Esophagus mucosa (tissue), 1 donor: Measurements from ENCODE around the gene HDDC3. TPM values are rescaled to one million over a fixed set of nuclear protein-coding genes. Genes with fewer than 3 reads are reported as not detected.

ENCODE experiments used
- ATAC-seq: fragments of 200-7000 bp; cut with Tn5 transposase; one replicate; pipeline ENCODE4 v1.9.1; 2020
- total RNA-seq: library from RNA; stranded (reverse); gene quantifications from one replicate; pipeline ENCODE4 v1.2.4, GENCODE V29; 2023
- donor health status: DM: yes; HTN: yes; CAD: no.

HDDC3 gene
- total RNA-seq, 1 donor from 2014 or later = 10.6 TPM

DNA sequence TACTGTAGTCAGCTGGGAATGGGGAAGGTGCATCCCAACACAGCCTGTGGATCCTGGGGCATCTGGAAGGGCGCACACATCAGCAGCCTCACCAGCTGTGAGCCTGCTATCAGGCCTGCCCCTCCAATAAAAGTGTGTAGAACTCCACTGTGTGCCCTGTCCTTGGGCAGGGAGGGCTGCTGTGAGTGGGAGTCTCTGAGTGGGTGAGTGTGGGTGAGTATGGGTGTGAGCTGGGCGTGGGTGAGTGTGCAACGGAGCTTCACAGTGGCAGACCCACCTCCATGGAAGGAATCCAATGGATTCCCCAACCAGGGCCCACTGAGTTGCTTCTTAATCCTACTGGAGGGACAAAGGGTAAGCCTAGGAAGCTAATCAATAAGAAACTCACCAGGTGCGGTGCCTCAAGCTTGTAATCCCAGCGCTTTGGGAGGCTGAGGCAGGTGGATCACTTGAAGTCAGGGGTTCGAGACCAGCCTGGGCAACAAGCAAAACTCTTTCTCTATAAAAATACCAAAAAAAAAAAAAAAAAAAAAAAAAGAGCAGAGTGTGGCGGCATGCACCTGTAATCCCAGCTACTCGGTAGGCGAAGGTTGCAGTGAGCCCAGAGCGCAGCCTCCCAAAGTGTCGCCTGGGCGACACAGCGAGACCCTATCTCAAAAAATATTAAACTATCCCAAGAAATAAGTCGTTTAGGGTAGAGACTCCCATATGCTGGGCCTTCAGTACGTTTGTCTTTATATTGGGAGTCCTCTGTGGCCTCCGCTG, 21.8 kb upstream of the HDDC3 start:
- no peak for ATAC-seq

DNA sequence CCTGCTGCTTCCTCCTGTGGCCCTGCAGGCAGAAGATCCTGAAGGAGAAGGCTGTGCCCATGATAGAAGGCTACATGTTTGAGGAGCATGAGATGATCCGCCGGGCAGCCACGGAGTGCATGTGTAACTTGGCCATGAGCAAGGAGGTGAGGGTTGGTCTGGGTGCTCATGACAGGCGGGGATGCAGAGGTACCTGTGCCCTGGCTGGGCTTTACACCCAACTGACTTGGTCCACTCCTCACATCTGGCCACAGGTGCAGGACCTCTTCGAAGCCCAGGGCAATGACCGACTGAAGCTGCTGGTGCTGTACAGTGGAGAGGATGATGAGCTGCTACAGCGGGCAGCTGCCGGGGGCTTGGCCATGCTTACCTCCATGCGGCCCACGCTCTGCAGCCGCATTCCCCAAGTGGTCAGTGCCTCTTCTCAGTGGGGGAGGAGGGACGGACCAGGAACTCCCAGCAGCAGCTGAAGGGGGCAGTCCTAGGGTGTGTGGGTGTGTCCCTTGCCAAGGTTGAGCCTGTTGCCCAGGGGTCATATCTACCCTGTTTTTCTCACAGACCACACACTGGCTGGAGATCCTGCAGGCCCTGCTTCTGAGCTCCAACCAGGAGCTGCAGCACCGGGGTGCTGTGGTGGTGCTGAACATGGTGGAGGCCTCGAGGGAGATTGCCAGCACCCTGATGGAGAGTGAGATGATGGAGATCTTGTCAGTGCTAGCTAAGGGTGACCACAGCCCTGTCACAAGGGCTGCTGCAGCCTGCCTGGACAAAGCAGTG, 20.7 kb upstream of the HDDC3 start:
- ATAC-seq = no peak

DNA sequence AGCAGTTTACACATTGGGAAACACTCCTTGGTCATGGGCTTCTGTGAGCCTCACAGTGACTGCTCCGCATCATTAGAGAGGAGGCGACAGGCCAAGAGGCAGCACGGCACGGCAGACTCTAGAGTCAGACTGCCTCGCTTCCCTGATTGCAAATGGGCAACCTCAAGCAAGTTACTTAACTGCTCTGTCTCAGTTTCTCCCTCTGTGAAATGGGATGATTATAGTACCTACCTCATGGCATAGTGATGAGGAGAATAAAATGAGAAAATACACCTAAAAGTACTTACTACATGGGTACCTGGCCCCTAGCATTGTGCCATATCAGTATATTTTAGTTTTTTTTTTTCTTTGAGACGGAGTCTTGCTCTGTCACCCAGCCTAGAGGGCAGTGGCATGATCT, 18.3 kb upstream of the HDDC3 start:
- ATAC-seq = no peak

DNA sequence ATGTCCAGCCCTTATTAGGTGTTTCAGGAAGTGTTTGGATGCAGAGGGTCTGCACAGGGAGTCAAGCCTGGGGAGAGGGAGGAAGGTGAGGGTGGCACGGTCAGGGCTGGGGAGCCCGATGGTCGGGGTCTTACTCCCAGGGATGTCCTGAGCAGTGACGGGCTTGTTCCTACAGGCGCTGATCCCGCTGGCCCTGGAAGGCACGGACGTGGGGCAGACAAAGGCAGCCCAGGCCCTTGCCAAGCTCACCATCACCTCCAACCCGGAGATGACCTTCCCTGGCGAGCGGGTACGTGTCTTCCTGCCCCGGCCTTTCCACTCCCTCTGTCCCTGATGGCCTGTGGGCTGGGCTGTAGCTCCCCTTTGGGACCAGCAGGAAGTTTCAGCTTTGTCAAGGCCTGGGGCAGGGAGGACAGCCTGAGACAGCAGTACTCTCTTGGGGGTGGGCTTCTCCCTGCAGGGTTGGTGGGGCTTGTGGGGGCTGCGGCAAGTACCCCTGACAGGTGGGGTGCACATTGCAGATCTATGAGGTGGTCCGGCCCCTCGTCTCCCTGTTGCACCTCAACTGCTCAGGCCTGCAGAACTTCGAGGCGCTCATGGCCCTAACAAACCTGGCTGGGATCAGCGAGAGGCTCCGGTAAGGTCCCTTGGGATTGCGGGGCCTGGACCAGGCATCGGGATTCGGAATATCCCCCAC, 17.8 kb upstream of the HDDC3 start:
- ATAC-seq = no peak

DNA sequence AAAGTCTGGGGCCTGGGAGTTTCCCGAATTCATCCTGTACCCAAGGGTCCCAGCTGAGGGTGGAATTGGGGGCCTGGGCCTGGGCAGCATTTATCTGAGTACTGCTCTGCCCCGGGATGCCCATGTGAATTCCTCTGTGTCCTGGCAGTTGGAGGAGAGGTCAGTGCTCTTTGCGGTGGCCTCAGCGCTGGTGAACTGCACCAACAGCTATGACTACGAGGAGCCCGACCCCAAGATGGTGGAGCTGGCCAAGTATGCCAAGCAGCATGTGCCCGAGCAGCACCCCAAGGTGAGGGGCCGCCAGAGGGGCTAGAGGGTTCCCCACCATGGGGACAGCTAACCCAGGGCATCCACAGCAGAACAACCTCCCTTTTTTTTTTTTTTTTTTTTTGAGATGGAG, 16.2 kb upstream of the HDDC3 start:
- no peak for ATAC-seq

DNA sequence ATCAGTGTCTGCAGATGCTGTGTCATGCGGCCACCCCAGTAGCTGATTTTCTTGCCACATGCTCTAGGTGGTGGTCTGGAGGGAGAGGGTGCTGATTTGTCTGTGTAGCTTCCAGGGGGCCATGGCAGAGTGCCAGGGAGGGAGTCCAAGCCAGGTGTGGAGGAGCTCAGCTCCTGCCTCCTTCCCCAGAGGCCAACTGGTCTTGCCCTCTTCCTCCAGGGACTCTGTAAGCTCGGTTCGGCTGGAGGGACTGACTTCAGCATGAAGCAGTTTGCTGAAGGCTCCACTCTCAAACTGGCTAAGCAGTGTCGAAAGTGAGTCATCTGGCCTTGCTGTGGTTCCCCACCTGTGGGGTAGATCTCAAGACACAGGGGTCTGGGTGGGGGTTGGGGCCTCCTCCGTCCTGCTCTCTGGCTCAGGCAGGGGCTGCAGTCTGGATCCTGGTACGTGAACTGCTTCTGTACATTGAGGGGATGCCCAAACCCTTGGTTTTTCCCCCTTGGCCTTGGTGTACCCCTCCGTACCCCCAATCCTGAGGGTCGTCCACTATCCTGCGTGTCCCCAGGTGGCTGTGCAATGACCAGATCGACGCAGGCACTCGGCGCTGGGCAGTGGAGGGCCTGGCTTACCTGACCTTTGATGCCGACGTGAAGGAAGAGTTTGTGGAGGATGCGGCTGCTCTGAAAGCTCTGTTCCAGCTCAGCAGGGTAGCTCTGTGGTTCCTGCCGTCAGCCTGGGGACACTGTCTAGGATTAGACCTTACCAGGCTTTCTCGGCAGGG, 15.4 kb upstream of the HDDC3 start:
- ATAC-seq = no peak

DNA sequence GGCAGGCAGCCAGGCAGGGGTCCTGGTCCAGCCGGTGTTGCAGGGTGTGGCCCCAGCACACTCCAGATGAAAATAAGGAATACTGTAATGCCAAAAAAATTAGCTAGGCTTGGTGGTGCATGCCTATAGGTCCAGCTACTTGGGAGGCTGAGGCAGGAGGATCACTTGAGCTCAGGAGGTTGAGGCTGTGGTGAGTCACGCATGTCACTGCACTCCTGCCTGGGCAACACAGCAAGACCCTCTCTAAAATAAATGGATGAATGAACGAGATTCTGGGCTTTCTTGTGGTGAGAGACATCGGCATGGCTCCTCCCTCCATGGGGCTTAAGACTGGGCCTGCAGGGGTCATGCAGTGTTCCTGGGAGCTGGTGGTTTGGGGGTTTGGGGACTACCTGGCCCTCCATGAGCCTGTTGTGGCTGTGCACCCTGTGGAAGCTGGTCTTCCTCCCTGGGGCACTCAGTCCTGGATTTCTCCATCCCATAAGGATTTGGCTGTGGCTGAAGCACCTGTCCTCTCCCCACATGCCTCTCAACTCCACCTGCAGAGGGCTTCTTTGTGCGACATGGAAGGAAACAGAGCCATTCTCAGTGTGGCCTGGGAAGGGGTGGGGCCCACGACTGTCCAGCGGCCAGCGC, 14.7 kb upstream of the HDDC3 start:
- no peak for ATAC-seq

DNA sequence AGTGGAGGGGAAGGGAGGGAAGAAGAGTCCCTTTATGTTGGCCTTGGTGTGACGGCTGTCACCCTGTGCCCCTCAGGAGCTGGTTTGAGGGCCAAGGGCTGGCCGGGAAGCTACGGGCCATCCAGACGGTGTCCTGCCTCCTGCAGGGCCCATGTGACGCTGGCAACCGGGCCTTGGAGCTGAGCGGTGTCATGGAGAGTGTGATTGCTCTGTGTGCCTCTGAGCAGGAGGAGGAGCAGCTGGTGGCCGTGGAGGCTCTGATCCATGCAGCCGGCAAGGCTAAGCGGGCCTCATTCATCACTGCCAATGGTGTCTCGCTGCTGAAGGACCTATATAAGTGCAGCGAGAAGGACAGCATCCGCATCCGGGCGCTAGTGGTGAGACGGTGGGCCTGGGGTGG, 14.2 kb upstream of the HDDC3 start:
- ATAC-seq = no peak

DNA sequence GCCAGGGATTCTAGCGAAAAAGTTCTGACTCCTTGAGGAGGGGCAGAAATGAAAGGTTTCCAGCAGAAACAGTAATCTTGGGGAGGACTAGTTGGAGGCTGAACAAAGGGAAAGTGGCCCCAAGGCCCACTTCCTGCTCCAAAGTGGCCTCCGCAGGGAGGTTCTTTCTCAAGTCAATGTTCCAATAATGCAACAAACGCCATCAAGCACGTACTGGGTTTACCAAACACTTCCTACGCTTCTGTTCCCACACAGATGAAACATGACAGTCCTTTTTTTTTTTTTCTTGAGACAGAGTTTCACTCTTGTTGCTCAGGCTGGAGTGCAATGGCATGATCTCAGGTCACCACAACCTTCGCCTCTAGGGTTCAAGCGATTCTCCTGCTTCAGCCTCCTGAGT, 12.7 kb upstream of the HDDC3 start:
- no peak for ATAC-seq

DNA sequence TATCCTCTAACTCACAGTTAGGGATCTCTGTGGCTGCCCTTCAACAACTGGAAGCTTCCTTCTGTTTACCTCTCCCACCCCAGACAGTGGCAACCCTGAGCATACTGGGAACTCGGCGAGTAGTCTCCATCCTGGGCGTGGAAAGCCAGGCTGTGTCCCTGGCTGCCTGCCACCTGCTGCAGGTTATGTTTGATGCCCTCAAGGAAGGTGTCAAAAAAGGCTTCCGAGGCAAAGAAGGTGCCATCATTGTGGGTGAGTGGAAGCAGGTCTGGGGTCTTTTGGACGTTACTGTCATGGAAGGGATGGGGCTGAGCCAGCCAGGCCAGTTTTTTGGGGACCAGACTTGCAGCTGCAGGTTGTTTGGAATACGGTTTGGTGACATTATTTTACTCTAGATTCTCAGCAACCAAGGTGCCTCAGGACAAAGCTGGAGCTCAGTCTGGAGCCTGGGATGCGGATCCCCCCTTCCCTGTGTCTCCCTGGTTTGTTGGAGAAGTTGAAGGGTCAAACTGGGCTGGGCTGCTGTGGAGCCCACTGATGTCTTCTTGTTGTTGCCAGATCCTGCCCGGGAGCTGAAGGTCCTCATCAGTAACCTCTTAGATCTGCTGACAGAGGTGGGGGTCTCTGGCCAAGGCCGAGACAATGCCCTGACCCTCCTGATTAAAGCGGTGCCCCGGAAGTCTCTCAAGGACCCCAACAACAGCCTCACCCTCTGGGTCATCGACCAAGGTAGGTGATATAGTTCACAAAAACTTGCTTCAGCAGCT, 10.2 kb upstream of the HDDC3 start:
- ATAC-seq = no peak

DNA sequence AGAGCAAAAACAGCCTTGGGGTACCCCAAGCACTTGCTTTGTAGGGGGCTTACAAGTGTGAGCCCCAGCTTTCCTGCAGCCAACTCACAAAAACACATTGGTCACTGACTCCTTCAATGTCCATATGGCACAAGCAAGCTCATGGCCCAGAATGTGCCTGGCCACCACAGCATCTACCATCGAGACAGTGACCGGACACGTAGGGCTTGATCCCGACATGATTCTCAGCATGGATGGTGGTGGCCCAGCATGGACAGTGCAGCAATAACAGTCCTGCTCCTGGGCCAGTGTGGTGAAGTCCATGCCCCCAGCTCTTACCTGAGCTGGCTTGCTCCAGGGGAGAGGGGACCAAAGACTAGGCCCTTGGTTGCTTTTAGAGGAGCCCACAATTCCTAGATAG, 8.7 kb upstream of the HDDC3 start:
- ATAC-seq = no peak

DNA sequence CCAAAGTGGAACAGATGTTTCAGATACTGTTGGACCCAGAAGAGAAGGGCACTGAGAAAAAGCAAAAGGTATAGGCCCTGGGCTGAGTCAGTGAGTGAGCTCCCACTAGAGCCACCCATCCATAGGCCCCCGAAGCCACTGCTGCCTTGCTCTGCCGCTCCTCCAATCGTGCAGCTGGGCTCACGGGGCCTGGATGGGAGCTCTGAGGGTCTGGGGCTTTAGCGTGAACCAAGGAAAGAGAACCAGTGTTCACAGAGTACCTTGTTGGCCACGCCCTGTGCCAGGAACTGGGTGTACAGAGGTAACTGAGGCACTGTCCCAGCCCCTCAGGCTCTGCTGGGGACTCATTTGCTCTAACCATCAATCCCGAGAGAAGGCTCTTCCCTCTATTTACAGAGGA, 7.4 kb upstream of the HDDC3 start:
- no peak for ATAC-seq

DNA sequence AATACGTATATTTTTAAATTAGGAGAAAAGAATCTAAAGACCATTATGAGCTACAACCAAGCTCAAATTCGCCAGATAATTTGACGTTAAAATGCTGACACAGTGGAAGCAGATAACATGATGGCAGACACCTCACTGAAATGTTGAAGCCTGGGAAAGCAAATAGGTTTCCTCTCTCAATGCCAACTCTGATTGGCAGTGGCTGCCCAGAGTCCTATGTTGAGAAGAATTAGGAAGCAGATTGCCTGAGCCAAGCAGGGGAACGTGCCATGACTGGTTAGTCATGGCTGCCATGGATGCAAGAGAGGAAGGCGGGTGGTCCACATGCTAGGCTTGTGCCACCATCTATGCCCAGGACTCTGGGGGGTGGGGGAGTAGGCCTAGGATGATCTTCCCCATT, 5.9 kb upstream of the HDDC3 start:
- ATAC-seq = no peak

DNA sequence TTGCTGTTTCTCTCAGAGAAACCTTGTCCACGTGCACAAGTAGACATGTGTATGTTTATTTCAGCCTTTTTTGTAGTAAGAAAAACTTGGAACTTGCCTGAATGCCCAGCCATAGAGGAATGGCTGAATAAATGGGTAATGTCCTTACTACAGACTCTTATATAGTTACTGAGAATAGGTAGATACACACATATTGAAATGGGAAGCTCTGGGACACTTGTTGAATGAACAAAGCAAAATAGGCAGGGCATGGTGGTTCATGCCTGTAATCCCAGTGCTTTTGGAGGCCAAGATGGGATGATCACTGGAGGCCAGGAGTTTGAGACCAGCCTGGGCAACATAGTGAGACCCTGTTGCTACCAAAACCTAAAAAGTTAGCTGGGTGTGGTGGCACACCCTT, 4.5 kb upstream of the HDDC3 start:
- ATAC-seq = no peak

DNA sequence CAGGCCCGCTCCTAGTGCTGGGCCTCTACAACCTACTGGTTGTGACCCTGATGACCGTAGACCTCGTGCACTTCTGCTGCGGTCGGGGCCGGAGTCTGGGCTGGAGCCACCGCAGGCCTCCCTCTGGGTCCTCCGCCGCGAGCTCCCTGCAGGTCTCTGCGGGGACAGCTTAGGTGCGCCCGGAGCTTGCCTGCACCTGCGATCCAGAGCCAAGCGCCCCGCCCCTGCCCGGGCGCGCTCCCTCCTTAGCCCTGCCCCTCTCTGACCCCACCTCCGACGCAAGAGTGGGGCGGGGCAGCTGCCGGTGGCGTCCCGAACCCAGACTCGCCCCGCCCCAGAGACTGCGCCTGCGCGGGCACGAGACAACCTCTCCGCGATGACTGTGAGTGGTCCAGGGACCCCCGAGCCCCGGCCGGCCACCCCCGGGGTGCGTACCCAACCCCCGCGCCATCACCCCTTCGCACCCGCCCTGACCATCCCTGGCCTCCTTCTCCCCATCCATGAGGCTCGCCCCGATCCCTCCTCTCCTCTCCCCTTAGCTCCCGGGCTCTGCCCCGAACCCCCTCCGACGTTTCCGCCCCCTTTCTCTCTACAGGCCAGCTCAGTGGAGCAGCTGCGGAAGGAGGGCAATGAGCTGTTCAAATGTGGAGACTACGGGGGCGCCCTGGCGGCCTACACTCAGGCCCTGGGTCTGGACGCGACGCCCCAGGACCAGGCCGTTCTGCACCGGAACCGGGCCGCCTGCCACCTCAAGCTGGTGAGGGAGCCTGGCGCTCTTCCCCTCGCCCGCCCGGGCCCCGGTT, 2.8 kb upstream of the HDDC3 start, which contains the start of gene UNC45A:
Gene UNC45A, plus strand, starts transcription at position 337 of the 803 bp plus-strand sequence. Its CDS starts 40 bp downstream, at position 377.
- peak; percentile 87 for ATAC-seq

DNA sequence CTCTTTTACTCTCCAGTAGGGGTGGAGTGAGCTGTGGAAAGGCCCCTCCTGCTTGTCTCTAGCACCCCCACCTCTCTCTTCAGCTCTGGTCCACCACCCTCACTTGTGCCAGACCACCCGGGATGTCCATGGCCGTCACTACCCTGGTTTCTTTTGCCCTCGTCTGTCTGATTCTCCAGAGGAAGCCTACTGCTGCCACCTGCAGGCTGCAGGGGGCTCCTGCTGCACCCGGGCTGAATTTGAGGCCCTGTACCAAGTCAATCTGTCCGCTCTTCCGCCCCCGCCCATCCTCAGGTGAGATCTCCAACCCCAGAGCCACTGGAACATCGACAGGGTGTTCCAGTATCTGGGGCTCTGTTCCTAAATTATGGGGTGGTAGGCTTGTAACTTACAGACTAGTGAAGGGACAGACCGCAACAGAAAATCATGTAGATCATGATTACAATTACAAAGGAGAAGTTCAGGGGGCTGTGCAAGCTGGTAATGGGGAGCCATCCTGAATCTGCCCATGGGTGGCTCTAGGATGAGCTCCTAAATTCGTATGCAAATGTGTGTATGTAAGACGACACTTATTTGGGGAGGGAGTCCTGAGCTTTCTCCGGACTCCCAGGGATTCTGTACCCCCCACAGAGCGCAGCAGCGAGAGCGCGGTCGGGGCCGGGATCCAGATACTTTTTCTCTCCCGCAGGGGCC, 2.1 kb upstream of the HDDC3 start:
- ATAC-seq = peak; percentile 51

DNA sequence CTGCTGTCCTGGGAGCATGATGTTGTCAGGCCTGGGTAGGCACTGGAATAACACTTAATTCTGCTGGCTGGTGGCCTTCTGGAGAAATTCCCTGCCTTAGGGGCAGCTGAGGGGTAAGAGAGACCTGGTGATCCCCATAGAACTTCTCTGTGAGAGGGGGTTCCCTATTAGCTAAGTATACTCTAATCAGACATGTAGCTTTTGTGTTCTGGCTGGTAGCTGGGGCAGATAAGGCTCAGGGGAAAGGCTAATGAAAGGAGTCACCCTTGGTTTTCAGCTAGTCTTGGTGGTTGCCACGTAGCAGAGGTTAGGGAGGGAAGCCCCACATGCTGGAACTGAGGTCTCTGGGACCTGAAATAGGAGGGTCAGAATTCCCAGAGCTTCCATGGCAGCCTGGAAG, 952 bp upstream of the HDDC3 start:
- no peak for ATAC-seq

DNA sequence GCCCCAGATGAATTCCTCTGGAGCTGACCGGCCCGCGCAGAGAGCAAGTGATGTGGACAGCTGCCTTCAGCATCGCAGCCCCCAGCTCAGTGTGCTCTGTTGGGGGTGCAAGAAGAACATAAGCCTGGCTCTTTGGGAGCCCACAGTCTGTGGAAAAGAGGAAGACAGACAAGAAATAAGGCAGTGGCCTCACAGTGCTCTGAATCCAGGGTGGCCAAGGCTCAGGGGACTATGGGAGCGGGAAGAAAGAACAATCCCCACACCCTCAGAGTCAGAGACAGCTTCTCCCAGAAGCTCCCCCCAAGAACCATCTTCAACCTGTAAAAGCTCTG, 277 bp upstream of the HDDC3 start:
- ATAC-seq = no peak

DNA sequence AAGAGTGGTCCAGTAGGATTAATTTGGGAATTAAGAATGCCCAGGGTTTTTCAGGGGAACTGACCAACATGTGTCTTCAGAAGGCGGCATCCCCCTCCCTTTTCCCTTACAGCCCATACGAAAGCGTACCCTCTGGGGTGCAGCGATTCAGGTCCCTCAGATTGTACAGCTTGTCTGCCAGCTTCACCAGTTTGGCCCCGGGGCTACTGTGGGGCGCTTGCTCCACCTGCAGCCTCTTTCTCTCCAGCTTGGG, 848 bp downstream of the HDDC3 start:
- ATAC-seq = no peak

DNA sequence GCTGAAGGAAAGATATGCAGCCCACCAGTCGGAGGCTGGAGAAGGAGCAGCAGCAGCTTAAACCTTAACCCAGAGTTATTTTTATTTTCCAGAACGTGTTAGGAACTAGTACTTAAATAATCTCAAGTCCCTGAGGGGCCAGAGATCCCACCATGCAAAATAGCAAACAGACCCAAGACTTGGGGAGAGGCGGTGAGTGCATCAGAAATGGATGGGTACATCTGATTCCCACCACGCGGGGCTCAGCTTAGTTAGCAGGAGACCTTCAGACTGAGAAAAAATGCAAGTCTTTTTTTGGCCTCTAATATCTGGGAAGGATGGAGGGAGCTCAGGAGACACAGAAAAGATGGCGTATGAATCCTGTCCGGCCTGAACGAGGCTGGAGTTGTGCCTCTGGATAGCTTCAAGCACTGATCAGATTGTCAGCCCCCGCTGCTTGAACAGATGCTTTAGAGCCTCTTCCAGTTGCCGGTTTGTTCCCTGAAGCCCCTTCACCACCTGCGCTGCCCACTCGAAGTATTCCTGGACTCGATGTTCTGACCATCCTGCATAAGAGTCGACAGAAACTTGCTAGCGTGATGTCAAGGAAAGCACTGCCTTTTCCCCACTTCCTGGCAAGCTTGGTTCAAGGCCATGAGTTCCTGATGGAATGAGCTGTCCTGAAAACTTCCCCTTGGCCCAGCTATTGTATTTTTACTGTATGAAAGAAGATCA, 1.3 kb downstream of the HDDC3 start:
- no peak for ATAC-seq
